Sigmoid colon (tissue), 4 donors: ENCODE results near the gene HEXB.

Experiments
- CTCF ChIP-seq, 4 experiments: fragments of 450-650 bp in 3 of 4; fragments of 200-600 bp in 1 of 4; IDR thresholded peaks; one replicate each; pipeline ENCODE4 v1.5.1; 2016 to 2019; ENCODE audit warnings: antibody characterized with exemption in 4 of 4, mild to moderate bottlenecking in 3 of 4, moderate library complexity in 2 of 4
- EP300 ChIP-seq, 4 donors: sonication (generic); formaldehyde crosslinking; IDR thresholded peaks; one replicate each; pipeline ENCODE4 v1.6.1; 2017; ENCODE audit warnings: antibody characterized with exemption in 4 of 4

- TF ChIP-seq EP300 (IDR thresholded peaks at IDR 0.05) (no peak), CTCF (IDR thresholded peaks at IDR 0.05) (no peak)
These were observed at the start of gene HEXB for GRCh38 chr5:74684900-74685851.
